K562 treated with DMSO at 1 percent for 24 hours (cell line): Measurements from ENCODE around the gene PPP2R1B. TPM values are rescaled to one million over a fixed set of nuclear protein-coding genes. Genes with fewer than 3 reads are reported as not detected.

Experiments
- total RNA-seq: library from RNA; unstranded; fragments of 300-600 nt; gene quantifications from 2 replicates; pipeline ENCODE4 v1.2.3, GENCODE V29; 2022; ENCODE audit warnings: low read depth; ENCODE audit not compliant: insufficient read depth

Gene PPP2R1B
- total RNA-seq: 15.3 and 19.5 TPM in 2 replicates

DNA sequence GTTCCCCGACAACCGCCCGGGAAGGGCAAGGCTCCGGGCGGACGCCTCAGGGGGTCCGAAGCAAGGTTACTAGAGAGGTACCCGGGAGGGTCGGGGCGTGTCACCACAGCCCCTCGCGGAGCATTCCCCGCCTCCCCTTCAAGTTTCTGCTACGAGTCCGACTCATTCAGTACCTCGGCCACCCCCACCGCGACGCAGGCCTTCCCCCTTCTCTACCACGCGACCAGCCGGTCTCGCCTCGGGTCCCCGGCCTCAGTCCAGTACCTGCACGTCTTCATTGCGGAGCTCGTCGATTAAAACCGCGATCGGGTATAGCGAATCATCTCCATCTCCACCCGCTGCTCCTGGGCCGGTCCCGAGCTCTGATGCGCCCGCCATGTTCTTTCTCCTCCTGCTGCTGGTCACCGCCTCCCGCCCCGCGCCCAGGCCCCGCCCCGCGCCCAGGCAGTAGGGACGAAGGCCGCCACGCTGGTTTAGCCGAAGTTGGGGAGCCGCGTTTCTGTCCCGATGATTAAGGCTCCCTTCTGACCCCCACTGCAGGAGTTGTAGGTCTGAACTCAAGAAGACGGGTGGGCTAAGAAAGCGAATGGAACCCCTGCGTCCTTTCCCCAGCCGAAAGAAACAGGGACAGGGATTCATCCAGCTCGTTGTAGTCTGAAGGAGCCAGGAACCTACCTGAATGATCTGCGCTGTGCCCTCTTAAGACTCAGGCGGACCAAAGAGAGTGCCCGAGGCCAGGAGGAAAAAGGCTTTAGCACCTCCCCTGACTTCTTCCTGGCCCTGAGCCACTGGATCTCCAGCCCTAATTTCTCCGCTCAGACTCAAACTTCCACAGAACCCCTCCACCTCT, at the start of gene PPP2R1B:
PPP2R1B (minus strand) TSS at position 406 of the 850 bp plus-strand sequence; CDS start at position 378, 28 bp downstream.

Other genes starting within 250 kb of the PPP2R1B start
- gene LAYN, start 225.7 kb downstream of the PPP2R1B start, total RNA-seq: not detected in 2 replicates
- gene SIK2, start 163.9 kb downstream of the PPP2R1B start, total RNA-seq: 8.2 and 9.8 TPM in 2 replicates
- 19.2 and 20.0 TPM in 2 replicates for gene ALG9, start 105.2 kb upstream of the PPP2R1B start, total RNA-seq
- gene FDXACB1, start 112.8 kb upstream of the PPP2R1B start, total RNA-seq: 0.61 and 1.0 TPM in 2 replicates
- 22.0 and 28.9 TPM in 2 replicates for gene CFAP68, start 113.2 kb upstream of the PPP2R1B start, total RNA-seq
- 2.2 TPM in 1 of 2 replicates, not detected in the other for gene CRYAB, start 145.4 kb upstream of the PPP2R1B start, total RNA-seq
- gene HSPB2, start 146.3 kb upstream of the PPP2R1B start, total RNA-seq: 0.22 TPM in 1 of 2 replicates, not detected in the other
- 2.5 and 4.2 TPM in 2 replicates for gene C11orf52, start 152.5 kb upstream of the PPP2R1B start, total RNA-seq
- gene DIXDC1, start 171.0 kb upstream of the PPP2R1B start, total RNA-seq: 2.0 and 2.5 TPM in 2 replicates